Endothelial cell of umbilical vein (primary cell): ENCODE results near the gene SHISA9. TPM values are rescaled to one million over a fixed set of nuclear protein-coding genes. Genes with fewer than 3 reads are reported as not detected.

Experiments
- BruUV-seq: library from RNA; stranded (reverse); fragments of 400-500 nt; replicated peaks from 2 replicates; lab custom pipeline; 2021; lab: Mats Ljungman, UMichigan
- CTCF ChIA-PET: fragments of 300-600, 350-600 bp; sonication (Branson Sonifier 250); formaldehyde crosslinking; loops from one replicate; lab custom pipeline; 2021; ENCODE audit warnings: antibody characterized with exemption, inconsistent platforms; lab: Charles Lee
- POLR2A ChIA-PET: fragments of 300-600, 350-600 bp; sonication (Branson Sonifier 250); formaldehyde crosslinking; loops from one replicate; lab custom pipeline; 2021; ENCODE audit warnings: antibody characterized with exemption, inconsistent platforms; lab: Charles Lee
- DNase-seq: peaks from one replicate; pipeline ENCODE4 v3.0.0-alpha.2; 2011; ENCODE audit warnings: low read depth, low spot score
- FAIRE-seq: peaks from 2 replicates; lab custom pipeline; 2011; peaks lifted over from hg19 to GRCh38; lab: Jason Lieb, UNC
- H2AFZ ChIP-seq: 2 replicates; pipeline ENCODE4 v1.6.0; 2012; ENCODE audit warnings: low read depth, low read length, control low read depth, inconsistent platforms
- H3K27ac ChIP-seq: 2 replicates; pipeline ENCODE4 v1.5.1; 2011; ENCODE audit warnings: low read depth, mild to moderate bottlenecking, control low read depth, low read length, moderate library complexity; ENCODE audit not compliant: insufficient read depth
- H3K27me3 ChIP-seq, 2 experiments: 2 replicates each; pipeline versions ENCODE4 v1.6.0 to v1.6.1; 2011; ENCODE audit warnings: low read length in 2 of 2, mixed read lengths in 1 of 2; ENCODE audit not compliant: control insufficient read depth in 2 of 2, insufficient read depth in 2 of 2
- H3K36me3 ChIP-seq, 2 experiments: 2 replicates in 1 of 2; 3 replicates in 1 of 2; pipeline ENCODE4 v1.5.1; 2011; ENCODE audit warnings: low read length in 2 of 2, mild to moderate bottlenecking in 1 of 2, moderate library complexity in 1 of 2; ENCODE audit not compliant: control insufficient read depth in 2 of 2, insufficient read depth in 2 of 2; ENCODE audit errors: extremely low read depth in 1 of 2
- H3K4me1 ChIP-seq: 3 replicates; pipeline ENCODE4 v1.5.1; 2011; ENCODE audit warnings: mild to moderate bottlenecking, low read length; ENCODE audit not compliant: control insufficient read depth, insufficient read depth; ENCODE audit errors: extremely low read depth
- H3K4me2 ChIP-seq: 2 replicates; pipeline ENCODE4 v1.6.1; 2011; ENCODE audit warnings: low read length, control low read depth, mixed read lengths; ENCODE audit not compliant: insufficient read depth
- H3K4me3 ChIP-seq, 3 experiments: fragments of 200-600 bp in 1 of 3; sonication (generic), shearing (Covaris generic) in 1 of 3; replicated peaks in 1 of 3; 2 replicates each; pipeline ENCODE4 v1.5.1; 2011 to 2016; ENCODE audit warnings: control low read depth in 3 of 3, low read length in 3 of 3, mild to moderate bottlenecking in 2 of 3, inconsistent platforms in 1 of 3, low read depth in 1 of 3, moderate library complexity in 1 of 3; ENCODE audit not compliant: insufficient read depth in 1 of 3
- H3K79me2 ChIP-seq: 2 replicates; pipeline ENCODE4 v1.6.0; 2012; ENCODE audit warnings: low read length, inconsistent platforms; ENCODE audit not compliant: control insufficient read depth, insufficient read depth
- H3K9ac ChIP-seq: replicated peaks from 2 replicates; pipeline ENCODE3; 2011; ENCODE audit warnings: low read length, control low read depth; ENCODE audit not compliant: insufficient read depth; ENCODE audit errors: extremely low read depth
- H3K9me1 ChIP-seq: replicated peaks from 3 replicates; pipeline ENCODE4 v1.6.0; 2011; ENCODE audit warnings: mild to moderate bottlenecking, low read length; ENCODE audit not compliant: control insufficient read depth, insufficient read depth; ENCODE audit errors: extremely low read depth
- H3K9me3 ChIP-seq: replicated peaks from 2 replicates; pipeline ENCODE4 v1.5.1; 2012; ENCODE audit warnings: low read length, inconsistent platforms; ENCODE audit not compliant: control insufficient read depth, insufficient read depth
- H4K20me1 ChIP-seq: replicated peaks from 2 replicates; pipeline ENCODE3; 2011; ENCODE audit warnings: mild to moderate bottlenecking, low read length; ENCODE audit not compliant: control insufficient read depth, insufficient read depth; ENCODE audit errors: extremely low read depth
- EZH2 ChIP-seq: IDR thresholded peaks from 2 replicates; pipeline ENCODE4 v1.6.1; 2012; ENCODE audit warnings: borderline replicate concordance, low read depth, mild to moderate bottlenecking, moderate library complexity, low read length, inconsistent platforms; ENCODE audit not compliant: severe bottlenecking
- FOS ChIP-seq: IDR thresholded peaks from 2 replicates; pipeline ENCODE4 v1.6.1; 2011; ENCODE audit warnings: mild to moderate bottlenecking, low read length, moderate library complexity, borderline replicate concordance; ENCODE audit not compliant: insufficient read depth
- GATA2 ChIP-seq: IDR thresholded peaks from 2 replicates; pipeline ENCODE4 v1.7.0; 2011; ENCODE audit warnings: low read depth, mild to moderate bottlenecking, moderate library complexity, mixed read lengths, low read length; ENCODE audit not compliant: insufficient read length, insufficient read depth
- JUN ChIP-seq: IDR thresholded peaks from 2 replicates; pipeline ENCODE4 v1.6.1; 2011; ENCODE audit warnings: borderline replicate concordance, low read depth; ENCODE audit not compliant: insufficient read length, insufficient read depth
- MYC ChIP-seq: IDR thresholded peaks from one replicate; pipeline ENCODE4 v1.6.1; 2011; ENCODE audit warnings: mild to moderate bottlenecking, low read depth, low read length
- POLR2A ChIP-seq: IDR thresholded peaks from 2 replicates; pipeline ENCODE4 v1.6.1; 2012; ENCODE audit warnings: low read depth, mild to moderate bottlenecking, control low read depth, low read length
- POLR2AphosphoS5 ChIP-seq: IDR thresholded peaks from 2 replicates; pipeline ENCODE4 v1.6.1; 2012; ENCODE audit warnings: low read depth, mild to moderate bottlenecking, control low read depth, low read length, moderate library complexity; ENCODE audit not compliant: insufficient read depth
- dilution Hi-C: fragments of 300-500 bp; cut with MboI; formaldehyde crosslinking; loops from one replicate; pipeline ENCODE4 v1.15.0; 2019; ENCODE audit warnings: low sequenced_read_pairs; ENCODE audit not compliant: extremely low pct_ligation_motif_present
- intact Hi-C: fragments of 100-400 bp; cut with micrococcal nuclease; formaldehyde crosslinking; loops from one replicate; pipeline ENCODE4 v1.10.0; 2022
- polyA plus RNA-seq, 4 experiments: library from polyadenylated mRNA; depleted of rRNA in 3 of 4; stranded (reverse) in 3 of 4; unstranded in 1 of 4; fragments of >200 nt; gene quantifications; 2 replicates each; pipeline versions ENCODE4 v1.2.1 to v1.2.3, GENCODE V29; 2011 to 2012; ENCODE audit warnings: missing spikeins in 1 of 4
- total RNA-seq: library from RNA; stranded (reverse); gene quantifications from 2 replicates; pipeline ENCODE4 v1.2.3, GENCODE V29; 2021
- TF ChIP-seq, protein P1 (sequence below), 2 donors: IDR thresholded peaks; 1 replicate in 1 of 2; 2 replicates in 1 of 2; pipeline ENCODE4 v1.5.1; 2011; ENCODE audit warnings: low read length in 2 of 2, mild to moderate bottlenecking in 2 of 2, moderate library complexity in 2 of 2, control low read depth in 1 of 2, inconsistent platforms in 1 of 2, low read depth in 1 of 2; ENCODE audit not compliant: insufficient read depth in 1 of 2; ENCODE audit errors: extremely low read depth in 1 of 2
- TF ChIP-seq, protein P2 (sequence below): IDR thresholded peaks from 2 replicates; pipeline ENCODE4 v1.6.1; 2011; ENCODE audit not compliant: insufficient read depth, insufficient read length

The SHISA9 gene
- total and polyA plus RNA-seq, 2 donors (not counting 3 experiments of a cell fraction or from before 2014, with no cell fraction given): not detected

DNA sequence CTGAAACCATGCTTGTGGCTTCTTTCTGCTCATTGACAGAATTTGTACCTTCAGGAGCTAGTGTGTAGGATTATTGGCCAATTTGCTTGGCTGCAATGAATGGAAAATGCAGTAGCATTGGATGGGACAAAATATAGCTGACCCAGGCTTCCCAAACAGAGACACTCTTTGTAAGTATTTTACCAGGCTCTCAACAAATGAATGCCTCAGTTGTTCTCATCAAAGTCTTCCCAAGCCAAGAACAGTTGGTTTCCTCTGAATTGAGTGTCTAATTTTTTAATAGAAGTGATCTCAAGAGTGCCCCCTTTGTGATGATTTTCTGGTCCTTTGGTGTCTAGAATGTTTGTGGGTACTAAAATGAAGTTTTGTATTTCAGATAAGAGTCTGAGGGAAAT is 140.9 kb downstream of the SHISA9 start:
- dilution Hi-C loops (no loop called here), intact Hi-C loops (no loop called here)
- FAIRE-seq: no peak
- Histone ChIP-seq H3K4me2 (no peak overlapping the region), H3K79me2 (no peaks in the 10 kb centered on the region), H3K4me1 (no peaks in the 10 kb centered on the region), H3K4me3 (no peak overlapping the region), H2AFZ (no peak overlapping the region), H3K9me1 (no peaks in the 10 kb centered on the region), H3K9ac (no peak overlapping the region), H3K27ac (no peak overlapping the region), H3K9me3 (peaks cover 2% of the 10 kb centered on the region), H3K27me3 (no peaks in the 10 kb centered on the region), H4K20me1 (no peaks in the 10 kb centered on the region), H3K36me3 (no peaks in the 10 kb centered on the region)
- BruUV-seq: no TSS peak
- CTCF ChIA-PET: no interaction called here
- no peak for DNase-seq
- no peak for TF ChIP-seq JUN
- no peak for TF ChIP-seq EZH2
- TF ChIP-seq, protein P1, sequence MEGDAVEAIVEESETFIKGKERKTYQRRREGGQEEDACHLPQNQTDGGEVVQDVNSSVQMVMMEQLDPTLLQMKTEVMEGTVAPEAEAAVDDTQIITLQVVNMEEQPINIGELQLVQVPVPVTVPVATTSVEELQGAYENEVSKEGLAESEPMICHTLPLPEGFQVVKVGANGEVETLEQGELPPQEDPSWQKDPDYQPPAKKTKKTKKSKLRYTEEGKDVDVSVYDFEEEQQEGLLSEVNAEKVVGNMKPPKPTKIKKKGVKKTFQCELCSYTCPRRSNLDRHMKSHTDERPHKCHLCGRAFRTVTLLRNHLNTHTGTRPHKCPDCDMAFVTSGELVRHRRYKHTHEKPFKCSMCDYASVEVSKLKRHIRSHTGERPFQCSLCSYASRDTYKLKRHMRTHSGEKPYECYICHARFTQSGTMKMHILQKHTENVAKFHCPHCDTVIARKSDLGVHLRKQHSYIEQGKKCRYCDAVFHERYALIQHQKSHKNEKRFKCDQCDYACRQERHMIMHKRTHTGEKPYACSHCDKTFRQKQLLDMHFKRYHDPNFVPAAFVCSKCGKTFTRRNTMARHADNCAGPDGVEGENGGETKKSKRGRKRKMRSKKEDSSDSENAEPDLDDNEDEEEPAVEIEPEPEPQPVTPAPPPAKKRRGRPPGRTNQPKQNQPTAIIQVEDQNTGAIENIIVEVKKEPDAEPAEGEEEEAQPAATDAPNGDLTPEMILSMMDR (IDR thresholded peaks at IDR 0.05; ENCODE audit: extremely low read depth in 1 of 2, insufficient read depth in 1 of 2, low read depth in 1 of 2, low read length in 2 of 2): no peak
- TF ChIP-seq POLR2A: no peak
- POLR2A ChIA-PET: no interaction called here

DNA sequence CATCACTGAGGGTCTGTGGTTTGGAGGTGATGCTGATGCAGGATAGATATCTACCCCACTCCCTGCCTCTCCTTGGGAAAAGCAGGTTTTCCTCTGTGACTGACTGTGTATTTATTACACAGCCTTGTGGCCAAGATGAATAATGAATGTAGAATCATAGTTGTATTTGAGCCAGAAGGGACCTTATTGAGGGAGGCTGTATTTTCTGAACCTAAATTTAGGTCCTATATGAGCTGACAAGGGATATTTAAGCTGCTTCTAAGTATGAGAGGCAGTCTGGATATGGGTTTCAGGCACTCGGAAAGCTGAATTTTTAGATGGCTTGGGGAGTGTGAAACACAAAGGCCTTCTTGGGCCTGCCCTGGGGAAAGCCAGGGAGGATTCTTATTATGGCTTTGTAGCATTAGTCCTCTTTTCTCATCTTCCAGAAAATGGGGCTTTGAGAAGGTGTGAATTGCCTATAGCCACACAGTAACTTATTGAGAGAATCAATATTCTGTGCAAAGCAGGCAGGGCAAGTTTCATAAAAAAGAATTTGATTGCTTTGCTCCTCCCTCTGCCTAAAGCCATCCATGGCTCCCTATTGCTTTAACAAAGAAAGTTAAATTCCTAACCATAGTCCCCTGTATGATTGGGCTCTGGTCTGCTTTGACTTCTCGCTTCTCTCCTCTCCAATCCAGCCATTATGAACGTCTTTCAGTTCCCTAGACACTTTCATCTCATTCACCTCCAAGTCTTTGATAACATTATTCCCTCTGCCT is 144.8 kb downstream of the SHISA9 start:
- DNase-seq (no peak), FAIRE-seq (no peak)
- intact Hi-C loops (no loop called here), dilution Hi-C loops (no loop called here)
- no peak overlapping the region for H3K4me2 ChIP-seq
- H3K4me1 ChIP-seq: no peaks in the 10 kb centered on the region
- H3K36me3 ChIP-seq: no peaks in the 10 kb centered on the region
- H4K20me1 ChIP-seq: no peaks in the 10 kb centered on the region
- CTCF ChIA-PET: no interaction called here
- no peak overlapping the region for H3K4me3 ChIP-seq
- TF ChIP-seq GATA2 (no peak), FOS (no peak), EZH2 (no peak), MYC (no peak), POLR2AphosphoS5 (no peak), JUN (no peak), POLR2A (no peak)
- TF ChIP-seq, protein P1 (IDR thresholded peaks at IDR 0.05; ENCODE audit: extremely low read depth in 1 of 2, insufficient read depth in 1 of 2, low read depth in 1 of 2, low read length in 2 of 2): no peak
- TF ChIP-seq, protein P2, sequence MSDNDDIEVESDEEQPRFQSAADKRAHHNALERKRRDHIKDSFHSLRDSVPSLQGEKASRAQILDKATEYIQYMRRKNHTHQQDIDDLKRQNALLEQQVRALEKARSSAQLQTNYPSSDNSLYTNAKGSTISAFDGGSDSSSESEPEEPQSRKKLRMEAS: no peak
- H3K9me1 ChIP-seq: no peaks in the 10 kb centered on the region
- H3K79me2 ChIP-seq: no peaks in the 10 kb centered on the region
- POLR2A ChIA-PET: no interaction called here
- H3K27me3 ChIP-seq: no peaks in the 10 kb centered on the region
- no peak overlapping the region for H2AFZ ChIP-seq
- H3K9me3 ChIP-seq: peaks cover 2% of the 10 kb centered on the region
- no peak overlapping the region for H3K27ac ChIP-seq
- BruUV-seq: no TSS peak
- no peak overlapping the region for H3K9ac ChIP-seq
